ENCODE data around the gene SAMD14.

The SAMD14 gene

DNA sequence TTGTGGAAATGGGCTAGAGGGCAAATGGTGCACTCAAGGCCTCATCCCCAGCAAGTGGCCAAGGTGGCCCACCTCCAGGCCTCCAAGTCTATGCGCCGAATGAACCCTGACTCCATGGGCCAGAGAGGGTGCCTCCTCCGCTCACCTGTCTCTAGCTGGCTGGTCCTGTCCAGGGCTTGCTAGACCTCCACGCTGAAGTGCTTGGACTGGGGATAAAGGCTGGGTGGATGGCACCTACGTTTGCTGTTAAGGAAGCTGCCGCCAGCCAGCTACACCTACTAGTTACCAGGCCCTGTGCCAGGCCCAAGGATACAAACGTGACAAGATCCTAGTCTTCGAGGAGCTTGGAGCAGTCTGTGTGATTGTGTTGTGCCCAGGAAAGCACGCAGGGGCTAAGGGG is 35.1 kb upstream of the SAMD14 start:
- Histone ChIP-seq H3K27ac (ENCODE audit: insufficient read depth, low read length, poor library complexity, severe bottlenecking) (no peak overlapping the region), H3K4me1 (ENCODE audit: control insufficient read depth, insufficient read depth, low read length, poor library complexity, severe bottlenecking) (peaks cover 22% of the 10 kb centered on the region), H3K36me3 (ENCODE audit: control insufficient read depth, insufficient read depth, low read length) (no peaks in the 10 kb centered on the region), H3K9me3 (ENCODE audit: control insufficient read depth, low read length) (no peaks in the 10 kb centered on the region), H3K27me3 (replicated peaks; ENCODE audit: control insufficient read depth, insufficient read depth, low read length, poor library complexity, severe bottlenecking) (no peaks in the 10 kb centered on the region), H3K4me3 (ENCODE audit: insufficient read depth, low read depth, low read length, poor library complexity, severe bottlenecking) (no peak overlapping the region)
- no peak for DNase-seq

DNA sequence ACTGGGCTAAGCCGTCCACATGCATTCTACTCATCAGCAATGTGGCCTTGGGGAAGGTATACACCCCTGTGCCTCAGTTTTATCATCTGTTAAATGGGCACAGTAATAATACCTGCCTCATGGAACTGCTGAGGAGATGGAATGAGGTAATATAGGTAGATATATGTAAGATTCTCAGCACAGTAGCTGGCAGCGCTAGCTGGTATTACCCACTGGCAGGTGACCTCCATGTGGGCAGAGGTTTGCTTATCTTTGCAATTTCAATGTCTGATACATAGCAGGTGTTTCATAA is 34.7 kb upstream of the SAMD14 start:
- Histone ChIP-seq H3K27me3 (replicated peaks; ENCODE audit: control insufficient read depth, insufficient read depth, low read length, poor library complexity, severe bottlenecking) (no peaks in the 10 kb centered on the region), H3K4me3 (ENCODE audit: insufficient read depth, low read depth, low read length, poor library complexity, severe bottlenecking) (no peak overlapping the region), H3K9me3 (ENCODE audit: control insufficient read depth, low read length) (no peaks in the 10 kb centered on the region), H3K4me1 (ENCODE audit: control insufficient read depth, insufficient read depth, low read length, poor library complexity, severe bottlenecking) (peaks cover 22% of the 10 kb centered on the region), H3K36me3 (ENCODE audit: control insufficient read depth, insufficient read depth, low read length) (no peaks in the 10 kb centered on the region), H3K27ac (ENCODE audit: insufficient read depth, low read length, poor library complexity, severe bottlenecking) (no peak overlapping the region)
- DNase-seq = no peak

DNA sequence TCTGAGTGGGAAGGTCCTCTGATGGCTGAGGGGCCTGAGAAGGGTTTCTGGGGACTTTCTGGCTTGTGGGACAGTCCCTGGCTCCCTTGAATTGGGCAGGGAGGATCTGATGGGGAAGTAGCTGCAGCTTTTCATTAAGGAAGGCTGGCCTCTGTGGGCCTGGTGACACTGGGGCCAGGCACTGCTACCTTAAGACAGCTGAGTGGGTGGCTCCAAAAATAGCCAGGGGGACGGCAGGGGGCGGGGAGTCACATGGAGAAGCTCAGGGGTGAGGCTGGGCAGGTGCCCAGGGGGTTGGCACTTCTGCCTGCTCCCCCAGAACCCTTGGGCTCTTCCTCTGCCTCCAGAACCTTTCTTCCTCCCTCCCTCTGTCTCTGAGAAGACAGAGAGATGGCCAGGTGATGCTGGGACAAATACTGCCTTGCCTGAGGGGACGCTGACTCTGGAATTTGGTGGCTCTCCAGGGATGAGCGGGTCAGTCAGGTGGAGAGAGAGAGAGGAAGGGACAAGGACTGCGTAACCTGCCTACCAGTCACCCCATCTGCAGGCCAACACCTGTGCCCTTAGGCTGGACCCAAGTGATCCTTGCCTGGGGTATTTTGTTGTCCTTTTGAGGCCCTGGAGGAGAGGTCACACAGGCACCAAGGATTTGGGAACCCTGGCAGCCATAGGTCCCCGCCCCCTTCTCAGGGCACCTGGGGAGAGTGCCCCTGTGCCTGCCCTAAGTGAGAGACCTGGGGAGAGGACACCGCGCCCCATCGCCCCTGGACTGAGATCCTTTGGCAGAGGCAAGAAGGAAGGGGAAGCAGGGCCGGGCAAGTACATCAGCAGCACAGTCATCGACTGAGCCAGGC is 34.1 kb upstream of the SAMD14 start:
- no peak for DNase-seq
- Histone ChIP-seq H3K4me3 (ENCODE audit: insufficient read depth, low read depth, low read length, poor library complexity, severe bottlenecking) (no peak overlapping the region), H3K9me3 (ENCODE audit: control insufficient read depth, low read length) (no peaks in the 10 kb centered on the region), H3K4me1 (ENCODE audit: control insufficient read depth, insufficient read depth, low read length, poor library complexity, severe bottlenecking) (peaks cover 17% of the 10 kb centered on the region), H3K27me3 (replicated peaks; ENCODE audit: control insufficient read depth, insufficient read depth, low read length, poor library complexity, severe bottlenecking) (no peaks in the 10 kb centered on the region), H3K27ac (ENCODE audit: insufficient read depth, low read length, poor library complexity, severe bottlenecking) (no peak overlapping the region), H3K36me3 (ENCODE audit: control insufficient read depth, insufficient read depth, low read length) (no peaks in the 10 kb centered on the region)

DNA sequence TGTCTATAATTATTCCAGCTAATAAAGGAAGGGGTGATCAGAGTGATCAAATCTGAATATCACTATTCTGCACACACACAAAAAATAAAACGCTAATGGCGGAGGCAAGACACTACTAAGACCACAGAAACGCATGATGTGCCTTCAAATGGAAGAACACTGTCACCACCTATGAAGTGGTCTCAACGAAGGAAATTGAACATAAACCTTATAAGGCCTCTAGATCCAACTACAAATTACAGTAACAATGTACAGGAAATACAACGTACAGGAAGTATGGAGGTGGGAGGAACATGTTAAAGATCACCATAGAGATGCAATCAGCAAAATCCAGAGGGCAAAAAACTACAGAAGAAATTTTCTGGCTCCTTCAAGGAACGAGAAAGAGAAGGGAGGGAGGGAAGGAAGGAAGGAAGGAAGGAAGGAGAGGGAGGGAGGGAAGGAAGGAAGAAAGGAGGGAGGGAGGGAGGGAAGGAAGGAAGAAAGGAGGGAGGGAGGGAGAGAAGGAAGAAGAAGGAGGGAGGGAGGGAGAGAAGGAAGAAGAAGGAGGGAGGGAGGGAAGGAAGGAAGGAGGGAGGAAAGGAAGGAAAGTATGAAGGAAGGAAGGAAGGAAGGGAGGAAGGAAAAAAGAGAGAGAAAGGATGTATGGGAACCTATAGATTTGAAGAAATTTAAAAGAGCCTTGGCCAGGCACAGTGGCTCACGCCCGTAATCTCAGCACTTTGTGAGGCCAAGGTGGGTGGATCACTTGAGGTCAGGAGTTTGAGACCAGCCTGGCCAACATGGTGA is 32.7 kb upstream of the SAMD14 start:
- Histone ChIP-seq H3K27me3 (replicated peaks; ENCODE audit: control insufficient read depth, insufficient read depth, low read length, poor library complexity, severe bottlenecking) (no peaks in the 10 kb centered on the region), H3K4me3 (ENCODE audit: insufficient read depth, low read depth, low read length, poor library complexity, severe bottlenecking) (no peak overlapping the region), H3K4me1 (ENCODE audit: control insufficient read depth, insufficient read depth, low read length, poor library complexity, severe bottlenecking) (peaks cover 22% of the 10 kb centered on the region), H3K27ac (ENCODE audit: insufficient read depth, low read length, poor library complexity, severe bottlenecking) (no peak overlapping the region), H3K36me3 (ENCODE audit: control insufficient read depth, insufficient read depth, low read length) (no peaks in the 10 kb centered on the region), H3K9me3 (ENCODE audit: control insufficient read depth, low read length) (no peaks in the 10 kb centered on the region)
- no peak for DNase-seq

DNA sequence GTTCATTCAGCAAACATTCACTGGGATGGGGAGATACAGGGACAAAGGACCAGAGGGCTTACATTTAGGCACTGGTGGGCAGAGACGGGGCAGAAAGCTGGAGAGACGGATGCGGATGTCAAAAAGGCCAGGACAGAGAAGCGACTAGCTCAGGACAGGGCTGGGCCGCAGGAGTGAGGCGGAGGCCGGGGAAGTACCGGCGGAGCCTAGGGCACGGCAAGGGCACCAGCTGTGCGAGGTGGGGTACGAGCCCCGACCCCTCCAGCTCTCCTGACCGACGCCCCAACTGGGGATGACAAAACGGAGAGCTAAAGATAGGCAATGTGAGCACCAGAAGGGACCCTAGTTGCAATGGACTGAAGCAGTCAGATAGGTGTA is 31.9 kb upstream of the SAMD14 start:
- H3K4me3 ChIP-seq (ENCODE audit: insufficient read depth, low read depth, low read length, poor library complexity, severe bottlenecking) = peak overlapping the region; percentile 51

DNA sequence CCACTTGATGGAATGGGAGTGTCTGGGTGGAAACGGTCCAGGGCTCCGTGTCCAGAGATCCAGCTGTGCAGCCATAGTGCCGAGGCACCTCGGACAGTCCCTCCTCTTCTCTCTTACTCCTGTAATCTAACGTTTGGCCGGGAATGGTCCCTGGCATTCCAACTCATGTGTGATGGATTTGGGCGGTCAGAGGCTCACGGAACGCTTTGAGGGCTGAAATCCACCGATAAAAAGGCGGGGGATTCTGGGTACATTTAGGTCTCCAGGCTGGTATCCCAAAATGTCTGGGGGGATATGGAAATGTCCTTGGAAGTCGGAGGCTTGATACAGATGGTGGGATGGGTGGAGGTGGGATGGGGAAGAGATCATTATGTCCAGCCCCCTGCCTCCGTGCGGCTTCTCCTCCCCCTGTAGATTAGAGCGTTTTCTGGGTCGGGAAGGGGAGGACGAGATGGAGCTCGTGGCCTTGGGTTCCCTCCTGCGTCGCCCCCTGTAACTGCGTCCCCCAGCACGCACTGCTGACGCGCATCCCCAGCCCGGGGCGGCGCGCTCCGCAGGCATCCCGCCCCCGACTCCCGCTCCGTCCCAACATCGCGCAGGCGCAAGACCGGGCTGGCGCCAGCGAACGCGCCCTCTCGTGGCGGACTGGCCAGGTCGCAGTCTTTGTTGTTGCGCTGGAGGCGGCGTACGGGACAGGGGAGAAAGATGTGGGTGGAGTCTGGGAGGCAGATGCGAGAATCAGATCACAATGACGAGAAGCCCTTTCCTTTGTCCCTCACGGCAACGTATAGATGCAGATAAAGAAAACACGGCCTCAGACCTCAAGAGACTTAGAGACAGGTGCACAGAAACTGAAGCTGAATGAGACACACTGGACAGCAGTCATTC is 31.3 kb upstream of the SAMD14 start:
- H3K27ac ChIP-seq (ENCODE audit: insufficient read depth, low read length, poor library complexity, severe bottlenecking) = peak overlapping the region; percentile 51
- no peaks in the 10 kb centered on the region for H3K9me3 ChIP-seq (ENCODE audit: control insufficient read depth, low read length)
- H3K36me3 ChIP-seq (ENCODE audit: control insufficient read depth, insufficient read depth, low read length) = no peaks in the 10 kb centered on the region
- no peaks in the 10 kb centered on the region for H3K27me3 ChIP-seq (replicated peaks; ENCODE audit: control insufficient read depth, insufficient read depth, low read length, poor library complexity, severe bottlenecking)
- peak overlapping the region; percentile 51 for H3K4me3 ChIP-seq (ENCODE audit: insufficient read depth, low read depth, low read length, poor library complexity, severe bottlenecking)
- peak; percentile 90 to 92 (median 92) for DNase-seq
- peaks cover 23% of the 10 kb centered on the region for H3K4me1 ChIP-seq (ENCODE audit: control insufficient read depth, insufficient read depth, low read length, poor library complexity, severe bottlenecking)

More for the DNA sequence above, 31.9 kb upstream of the SAMD14 start:
- Histone ChIP-seq H3K27me3 (replicated peaks; ENCODE audit: control insufficient read depth, insufficient read depth, low read length, poor library complexity, severe bottlenecking) (no peaks in the 10 kb centered on the region), H3K9me3 (ENCODE audit: control insufficient read depth, low read length) (no peaks in the 10 kb centered on the region), H3K4me1 (ENCODE audit: control insufficient read depth, insufficient read depth, low read length, poor library complexity, severe bottlenecking) (peaks cover 23% of the 10 kb centered on the region), H3K36me3 (ENCODE audit: control insufficient read depth, insufficient read depth, low read length) (no peaks in the 10 kb centered on the region), H3K27ac (ENCODE audit: insufficient read depth, low read length, poor library complexity, severe bottlenecking) (no peak overlapping the region)
- no peak for DNase-seq

DNA sequence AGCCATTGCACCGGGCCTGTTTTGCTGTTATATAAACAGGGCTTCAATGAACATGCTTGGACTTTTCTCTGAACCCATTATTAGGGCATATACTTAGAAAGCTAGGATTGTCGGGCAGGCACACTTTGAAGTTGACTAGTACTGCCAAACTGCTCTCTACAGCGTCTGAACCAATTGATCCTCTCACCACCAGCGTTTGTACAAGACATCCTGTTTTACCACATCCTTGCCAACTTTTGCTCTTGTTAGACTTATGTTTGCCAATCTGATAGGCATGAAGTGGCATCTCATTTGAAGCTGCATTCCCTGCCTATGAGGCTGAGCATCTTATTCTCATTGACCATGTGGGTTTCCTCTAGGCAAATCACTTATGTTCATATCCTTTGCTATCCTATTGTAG is 27.9 kb upstream of the SAMD14 start:
- H3K9me3 ChIP-seq (ENCODE audit: control insufficient read depth, low read length) = no peaks in the 10 kb centered on the region
- H3K27ac ChIP-seq (ENCODE audit: insufficient read depth, low read length, poor library complexity, severe bottlenecking) = no peak overlapping the region
- H3K27me3 ChIP-seq (replicated peaks; ENCODE audit: control insufficient read depth, insufficient read depth, low read length, poor library complexity, severe bottlenecking) = no peaks in the 10 kb centered on the region
- H3K4me3 ChIP-seq (ENCODE audit: insufficient read depth, low read depth, low read length, poor library complexity, severe bottlenecking) = no peak overlapping the region
- peaks cover 27% of the 10 kb centered on the region for H3K4me1 ChIP-seq (ENCODE audit: control insufficient read depth, insufficient read depth, low read length, poor library complexity, severe bottlenecking)
- H3K36me3 ChIP-seq (ENCODE audit: control insufficient read depth, insufficient read depth, low read length) = no peaks in the 10 kb centered on the region
- DNase-seq = no peak

DNA sequence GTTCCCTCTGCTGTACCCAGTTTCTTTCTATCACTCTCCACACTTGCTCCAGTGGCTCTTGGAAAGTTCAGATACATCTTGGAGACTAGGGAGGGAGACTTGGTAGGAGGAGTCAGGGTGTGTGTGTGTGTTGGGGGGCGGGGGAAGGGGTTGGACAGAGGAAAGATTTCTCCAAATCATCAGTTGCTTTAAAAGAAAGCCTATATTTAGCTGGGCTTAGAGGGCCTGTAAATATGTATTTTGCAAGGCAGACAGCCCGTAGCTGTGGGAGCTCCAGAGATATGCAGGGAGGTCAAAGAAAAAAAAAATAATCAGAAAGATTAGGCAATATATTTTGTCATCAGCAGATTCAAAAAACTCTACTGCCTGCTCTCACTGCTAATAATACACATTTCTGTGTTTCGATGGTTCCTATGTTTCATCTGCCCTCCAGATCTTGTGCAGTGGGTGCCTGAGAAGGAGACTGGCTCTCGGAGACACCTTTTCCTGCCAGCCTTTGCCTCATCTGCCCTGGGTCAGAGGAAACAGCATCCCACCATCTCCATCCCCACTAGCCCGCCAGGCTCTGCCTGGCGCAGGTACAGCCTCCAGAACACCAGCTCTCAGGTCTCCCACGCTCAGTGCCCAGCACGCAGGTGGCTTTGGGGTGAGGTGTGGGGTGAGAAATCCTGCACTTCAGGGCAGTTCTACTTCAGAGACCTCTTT is 25.3 kb upstream of the SAMD14 start:
- no peak overlapping the region for H3K4me3 ChIP-seq (ENCODE audit: insufficient read depth, low read depth, low read length, poor library complexity, severe bottlenecking)
- no peaks in the 10 kb centered on the region for H3K36me3 ChIP-seq (ENCODE audit: control insufficient read depth, insufficient read depth, low read length)
- H3K9me3 ChIP-seq (ENCODE audit: control insufficient read depth, low read length) = no peaks in the 10 kb centered on the region
- H3K27ac ChIP-seq (ENCODE audit: insufficient read depth, low read length, poor library complexity, severe bottlenecking) = no peak overlapping the region
- no peak for DNase-seq
- no peaks in the 10 kb centered on the region for H3K27me3 ChIP-seq (replicated peaks; ENCODE audit: control insufficient read depth, insufficient read depth, low read length, poor library complexity, severe bottlenecking)
- H3K4me1 ChIP-seq (ENCODE audit: control insufficient read depth, insufficient read depth, low read length, poor library complexity, severe bottlenecking) = peaks cover 24% of the 10 kb centered on the region

DNA sequence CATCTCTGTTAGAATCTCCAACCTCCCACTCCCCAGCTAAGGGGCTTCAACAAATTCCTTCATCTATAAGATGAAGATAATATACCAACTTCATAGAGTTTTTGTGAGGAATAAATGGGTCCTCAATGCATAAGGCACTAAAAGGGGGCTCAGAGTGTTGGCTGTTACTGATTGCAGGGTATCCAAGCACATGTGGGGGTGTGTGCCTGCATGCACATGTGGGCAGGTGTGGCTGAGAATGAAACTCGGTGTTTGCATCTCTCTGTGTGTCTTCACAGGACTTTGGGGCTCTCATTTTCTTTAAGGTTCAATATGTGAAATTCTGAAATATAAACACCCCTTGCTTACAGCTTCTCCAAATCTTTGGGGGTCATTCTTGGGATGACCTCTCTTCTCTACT is 24.6 kb upstream of the SAMD14 start:
- Histone ChIP-seq H3K27ac (ENCODE audit: insufficient read depth, low read length, poor library complexity, severe bottlenecking) (no peak overlapping the region), H3K4me3 (ENCODE audit: insufficient read depth, low read depth, low read length, poor library complexity, severe bottlenecking) (no peak overlapping the region), H3K9me3 (ENCODE audit: control insufficient read depth, low read length) (no peaks in the 10 kb centered on the region), H3K27me3 (replicated peaks; ENCODE audit: control insufficient read depth, insufficient read depth, low read length, poor library complexity, severe bottlenecking) (no peaks in the 10 kb centered on the region), H3K36me3 (ENCODE audit: control insufficient read depth, insufficient read depth, low read length) (no peaks in the 10 kb centered on the region), H3K4me1 (ENCODE audit: control insufficient read depth, insufficient read depth, low read length, poor library complexity, severe bottlenecking) (peaks cover 24% of the 10 kb centered on the region)
- DNase-seq = no peak

Data from effector memory CD4-positive, alpha-beta T cell (primary cell).